Amniotic epithelial cell (primary cell): Measurements from ENCODE around the gene PROCR.
"Not testable (repeated sequence)": the region's sequence is repeated elsewhere in the genome, so short reads cannot be mapped to it uniquely, and the experiment has no call there.

ENCODE experiments used
- DNase-seq: peaks from one replicate; pipeline ENCODE4 v3.0.0-alpha.2; 2010; ENCODE audit warnings: low read depth

Gene PROCR

GRCh38 chr20:35165221-35166185 lies 6.4 kb upstream of the PROCR start:
- DNase-seq = no peak

- no peak for DNase-seq
Observed at GRCh38 chr20:35166242-35166830, 5.5 kb upstream of the PROCR start.

- DNase-seq = no peak
Observed at GRCh38 chr20:35167787-35168186, 4.1 kb upstream of the PROCR start.

GRCh38 chr20:35168701-35169409 lies 3.0 kb upstream of the PROCR start:
- DNase-seq = peak; percentile 37

- no peak for DNase-seq
Observed at GRCh38 chr20:35171438-35171752, 477 bp upstream of the PROCR start.

GRCh38 chr20:35172434-35172806 lies 548 bp downstream of the PROCR start:
- DNase-seq = no peak

- peak; percentile 78 for DNase-seq
Observed at GRCh38 chr20:35173576-35174192, 1.8 kb downstream of the PROCR start.

- peak; percentile 27 for DNase-seq
Observed at GRCh38 chr20:35174458-35175216, 2.8 kb downstream of the PROCR start.

- DNase-seq = no peak
Observed at GRCh38 chr20:35176132-35176531, 4.3 kb downstream of the PROCR start.

- DNase-seq = no peak
Observed at GRCh38 chr20:35179292-35180212, 7.7 kb downstream of the PROCR start.

GRCh38 chr20:35180266-35180665 lies 8.4 kb downstream of the PROCR start:
- DNase-seq = no peak

GRCh38 chr20:35181731-35182130 lies 9.9 kb downstream of the PROCR start:
- DNase-seq = no peak

- DNase-seq = not testable (repeated sequence)
Observed at GRCh38 chr20:35186691-35187289, 14.9 kb downstream of the PROCR start.

- no peak for DNase-seq
Observed at GRCh38 chr20:35187584-35188190, 15.8 kb downstream of the PROCR start.

GRCh38 chr20:35189223-35189622 lies 17.4 kb downstream of the PROCR start:
- not testable (repeated sequence) for DNase-seq

- DNase-seq = no peak
Observed at GRCh38 chr20:35190556-35190955, 18.7 kb downstream of the PROCR start.

- no peak for DNase-seq
Observed at GRCh38 chr20:35191419-35192117, 19.7 kb downstream of the PROCR start.

GRCh38 chr20:35192118-35192872 lies 20.4 kb downstream of the PROCR start:
- DNase-seq = peak; percentile 25
